Glutamatergic neuron (in vitro differentiated cells): ENCODE data around the gene PDE2A. TPM values are rescaled to one million over a fixed set of nuclear protein-coding genes. Genes with fewer than 3 reads are reported as not detected.

Experiments used
- DNase-seq: peaks from one replicate; pipeline ENCODE4 v3.0.0; 2022
- H3K27ac Mint-ChIP-seq: one replicate; pipeline ENCODE4 v1.8.0; 2020; ENCODE audit warnings: mild to moderate bottlenecking, mixed read lengths, inconsistent platforms; ENCODE audit not compliant: unreplicated experiment
- H3K27me3 Mint-ChIP-seq: one replicate; pipeline ENCODE4 v1.8.0; 2020; ENCODE audit warnings: mild to moderate bottlenecking, moderate library complexity, mixed read lengths, inconsistent platforms; ENCODE audit not compliant: unreplicated experiment
- H3K36me3 Mint-ChIP-seq: one replicate; pipeline ENCODE4 v1.8.0; 2020; ENCODE audit warnings: mild to moderate bottlenecking, mixed read lengths, inconsistent platforms; ENCODE audit not compliant: unreplicated experiment
- H3K4me1 Mint-ChIP-seq: one replicate; pipeline ENCODE4 v1.8.0; 2020; ENCODE audit warnings: mild to moderate bottlenecking, low read depth, mixed read lengths, inconsistent platforms; ENCODE audit not compliant: unreplicated experiment
- H3K4me3 Mint-ChIP-seq: one replicate; pipeline ENCODE4 v1.8.0; 2020; ENCODE audit warnings: mild to moderate bottlenecking, mixed read lengths, inconsistent platforms; ENCODE audit not compliant: unreplicated experiment
- H3K9me3 Mint-ChIP-seq: one replicate; pipeline ENCODE4 v1.8.0; 2020; ENCODE audit warnings: mild to moderate bottlenecking, moderate library complexity, mixed read lengths, inconsistent platforms; ENCODE audit not compliant: unreplicated experiment
- CTCF ChIP-seq: fragments of 200-600 bp; sonication (generic); IDR thresholded peaks from one replicate; pipeline ENCODE4 v1.5.0; 2021; ENCODE audit not compliant: partially characterized antibody, unreplicated experiment
- total RNA-seq: library from RNA; stranded (reverse); fragmentation: NEBNext Ultra II Directional; extraction: Animal tissue kit (Norgen Biotek cat#: 25700); gene quantifications from one replicate; pipeline ENCODE4 v1.2.1, GENCODE V29; 2021; ENCODE audit not compliant: unreplicated experiment

Gene PDE2A
- total RNA-seq, 1 donor from 2014 or later = 16.9 TPM

- peaks cover 1% of the 10 kb centered on the region for H3K9me3 Mint-ChIP-seq
- TF ChIP-seq CTCF = no peak
- H3K27me3 Mint-ChIP-seq = peaks cover 11% of the 10 kb centered on the region
- H3K4me3 Mint-ChIP-seq = peak overlapping the region; percentile 21
- H3K4me1 Mint-ChIP-seq = peaks cover 19% of the 10 kb centered on the region
- no peak overlapping the region for H3K27ac Mint-ChIP-seq
- no peaks in the 10 kb centered on the region for H3K36me3 Mint-ChIP-seq
- no peak for DNase-seq
Measured at GRCh38 chr11:72647882-72648281, 26.3 kb downstream of the PDE2A start.

DNA sequence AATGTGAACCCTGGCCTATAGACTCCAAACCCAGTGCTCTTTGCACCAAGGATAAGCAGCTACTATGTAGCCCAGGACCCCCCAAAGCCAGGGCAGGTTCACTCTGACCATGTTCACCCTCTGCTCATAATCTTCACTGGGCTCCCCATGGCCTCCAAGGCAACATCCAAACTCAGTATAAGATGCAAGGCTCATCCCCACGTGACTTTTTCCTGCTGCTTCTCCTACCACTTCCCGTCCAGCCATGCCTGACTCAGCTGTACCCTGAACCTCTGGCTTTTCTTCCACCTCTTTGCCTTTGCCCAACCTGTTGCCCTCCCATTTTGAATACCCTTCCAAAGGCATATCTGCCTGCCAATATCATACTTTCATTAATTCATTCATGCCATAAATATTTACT, 27.8 kb downstream of the PDE2A start:
- peaks cover 13% of the 10 kb centered on the region for H3K4me1 Mint-ChIP-seq
- no peaks in the 10 kb centered on the region for H3K9me3 Mint-ChIP-seq
- peaks cover 11% of the 10 kb centered on the region for H3K27me3 Mint-ChIP-seq
- H3K27ac Mint-ChIP-seq = no peak overlapping the region
- no peak for TF ChIP-seq CTCF
- no peak for DNase-seq
- H3K4me3 Mint-ChIP-seq = no peak overlapping the region
- H3K36me3 Mint-ChIP-seq = no peaks in the 10 kb centered on the region

DNA sequence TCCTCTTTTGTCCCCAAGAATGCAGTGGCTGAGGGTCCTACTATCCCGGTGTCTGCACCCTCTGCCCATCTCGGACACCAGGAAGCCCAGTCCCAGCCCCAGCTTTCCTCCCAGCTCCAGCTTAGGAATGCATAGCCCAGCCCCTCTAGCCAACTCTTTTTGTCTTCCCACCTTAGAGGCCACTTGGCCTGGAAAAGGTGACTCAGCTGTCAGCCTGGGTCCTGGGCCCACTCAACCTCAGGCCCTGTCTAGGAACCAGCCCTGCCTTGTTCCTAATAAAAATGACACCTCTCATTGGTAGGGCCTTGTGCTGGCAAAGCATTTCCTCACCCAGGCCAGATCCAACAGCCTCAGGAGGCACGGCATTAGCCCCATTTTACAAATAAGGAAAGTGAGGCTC, 28.2 kb downstream of the PDE2A start:
- H3K36me3 Mint-ChIP-seq = no peaks in the 10 kb centered on the region
- H3K27me3 Mint-ChIP-seq = peaks cover 11% of the 10 kb centered on the region
- peaks cover 13% of the 10 kb centered on the region for H3K4me1 Mint-ChIP-seq
- no peak for DNase-seq
- no peaks in the 10 kb centered on the region for H3K9me3 Mint-ChIP-seq
- H3K27ac Mint-ChIP-seq = no peak overlapping the region
- no peak for TF ChIP-seq CTCF
- H3K4me3 Mint-ChIP-seq = no peak overlapping the region

GRCh38 chr11:72643547-72643946, 30.7 kb downstream of the PDE2A start:
- DNase-seq = no peak
- no peak overlapping the region for H3K27ac Mint-ChIP-seq

More at GRCh38 chr11:72643547-72643946, 30.7 kb downstream of the PDE2A start:
- Mint-ChIP-seq H3K4me1 (peaks cover 4% of the 10 kb centered on the region), H3K36me3 (no peaks in the 10 kb centered on the region), H3K27me3 (peaks cover 6% of the 10 kb centered on the region), H3K9me3 (no peaks in the 10 kb centered on the region), H3K4me3 (peak overlapping the region; percentile 53)
- no peak for TF ChIP-seq CTCF
